Endothelial cell of umbilical vein (primary cell): ENCODE measurements around the gene CYSLTR1. TPM values are rescaled to one million over a fixed set of nuclear protein-coding genes. Genes with fewer than 3 reads are reported as not detected.

Source experiments
- BruUV-seq: library from RNA; stranded (reverse); fragments of 400-500 nt; replicated peaks from 2 replicates; lab custom pipeline; 2021; lab: Mats Ljungman, UMichigan
- CTCF ChIA-PET: fragments of 300-600, 350-600 bp; sonication (Branson Sonifier 250); formaldehyde crosslinking; loops from one replicate; lab custom pipeline; 2021; ENCODE audit warnings: antibody characterized with exemption, inconsistent platforms; lab: Charles Lee
- POLR2A ChIA-PET: fragments of 300-600, 350-600 bp; sonication (Branson Sonifier 250); formaldehyde crosslinking; loops from one replicate; lab custom pipeline; 2021; ENCODE audit warnings: antibody characterized with exemption, inconsistent platforms; lab: Charles Lee
- DNase-seq: peaks from one replicate; pipeline ENCODE4 v3.0.0-alpha.2; 2011; ENCODE audit warnings: low read depth, low spot score
- FAIRE-seq: peaks from 2 replicates; lab custom pipeline; 2011; peaks lifted over from hg19 to GRCh38; lab: Jason Lieb, UNC
- H2AFZ ChIP-seq: 2 replicates; pipeline ENCODE4 v1.6.0; 2012; ENCODE audit warnings: low read depth, low read length, control low read depth, inconsistent platforms
- H3K27ac ChIP-seq: 2 replicates; pipeline ENCODE4 v1.5.1; 2011; ENCODE audit warnings: low read depth, mild to moderate bottlenecking, control low read depth, low read length, moderate library complexity; ENCODE audit not compliant: insufficient read depth
- H3K27me3 ChIP-seq, 2 experiments: 2 replicates each; pipeline versions ENCODE4 v1.6.0 to v1.6.1; 2011; ENCODE audit warnings: low read length in 2 of 2, mixed read lengths in 1 of 2; ENCODE audit not compliant: control insufficient read depth in 2 of 2, insufficient read depth in 2 of 2
- H3K36me3 ChIP-seq, 2 experiments: 2 replicates in 1 of 2; 3 replicates in 1 of 2; pipeline ENCODE4 v1.5.1; 2011; ENCODE audit warnings: low read length in 2 of 2, mild to moderate bottlenecking in 1 of 2, moderate library complexity in 1 of 2; ENCODE audit not compliant: control insufficient read depth in 2 of 2, insufficient read depth in 2 of 2; ENCODE audit errors: extremely low read depth in 1 of 2
- H3K4me1 ChIP-seq: 3 replicates; pipeline ENCODE4 v1.5.1; 2011; ENCODE audit warnings: mild to moderate bottlenecking, low read length; ENCODE audit not compliant: control insufficient read depth, insufficient read depth; ENCODE audit errors: extremely low read depth
- H3K4me2 ChIP-seq: 2 replicates; pipeline ENCODE4 v1.6.1; 2011; ENCODE audit warnings: low read length, control low read depth, mixed read lengths; ENCODE audit not compliant: insufficient read depth
- H3K4me3 ChIP-seq, 3 experiments: fragments of 200-600 bp in 1 of 3; sonication (generic), shearing (Covaris generic) in 1 of 3; replicated peaks in 1 of 3; 2 replicates each; pipeline ENCODE4 v1.5.1; 2011 to 2016; ENCODE audit warnings: control low read depth in 3 of 3, low read length in 3 of 3, mild to moderate bottlenecking in 2 of 3, inconsistent platforms in 1 of 3, low read depth in 1 of 3, moderate library complexity in 1 of 3; ENCODE audit not compliant: insufficient read depth in 1 of 3
- H3K79me2 ChIP-seq: 2 replicates; pipeline ENCODE4 v1.6.0; 2012; ENCODE audit warnings: low read length, inconsistent platforms; ENCODE audit not compliant: control insufficient read depth, insufficient read depth
- H3K9ac ChIP-seq: replicated peaks from 2 replicates; pipeline ENCODE3; 2011; ENCODE audit warnings: low read length, control low read depth; ENCODE audit not compliant: insufficient read depth; ENCODE audit errors: extremely low read depth
- H3K9me1 ChIP-seq: replicated peaks from 3 replicates; pipeline ENCODE4 v1.6.0; 2011; ENCODE audit warnings: mild to moderate bottlenecking, low read length; ENCODE audit not compliant: control insufficient read depth, insufficient read depth; ENCODE audit errors: extremely low read depth
- H3K9me3 ChIP-seq: replicated peaks from 2 replicates; pipeline ENCODE4 v1.5.1; 2012; ENCODE audit warnings: low read length, inconsistent platforms; ENCODE audit not compliant: control insufficient read depth, insufficient read depth
- H4K20me1 ChIP-seq: replicated peaks from 2 replicates; pipeline ENCODE3; 2011; ENCODE audit warnings: mild to moderate bottlenecking, low read length; ENCODE audit not compliant: control insufficient read depth, insufficient read depth; ENCODE audit errors: extremely low read depth
- EZH2 ChIP-seq: IDR thresholded peaks from 2 replicates; pipeline ENCODE4 v1.6.1; 2012; ENCODE audit warnings: borderline replicate concordance, low read depth, mild to moderate bottlenecking, moderate library complexity, low read length, inconsistent platforms; ENCODE audit not compliant: severe bottlenecking
- FOS ChIP-seq: IDR thresholded peaks from 2 replicates; pipeline ENCODE4 v1.6.1; 2011; ENCODE audit warnings: mild to moderate bottlenecking, low read length, moderate library complexity, borderline replicate concordance; ENCODE audit not compliant: insufficient read depth
- GATA2 ChIP-seq: IDR thresholded peaks from 2 replicates; pipeline ENCODE4 v1.7.0; 2011; ENCODE audit warnings: low read depth, mild to moderate bottlenecking, moderate library complexity, mixed read lengths, low read length; ENCODE audit not compliant: insufficient read length, insufficient read depth
- JUN ChIP-seq: IDR thresholded peaks from 2 replicates; pipeline ENCODE4 v1.6.1; 2011; ENCODE audit warnings: borderline replicate concordance, low read depth; ENCODE audit not compliant: insufficient read length, insufficient read depth
- MYC ChIP-seq: IDR thresholded peaks from one replicate; pipeline ENCODE4 v1.6.1; 2011; ENCODE audit warnings: mild to moderate bottlenecking, low read depth, low read length
- POLR2A ChIP-seq: IDR thresholded peaks from 2 replicates; pipeline ENCODE4 v1.6.1; 2012; ENCODE audit warnings: low read depth, mild to moderate bottlenecking, control low read depth, low read length
- POLR2AphosphoS5 ChIP-seq: IDR thresholded peaks from 2 replicates; pipeline ENCODE4 v1.6.1; 2012; ENCODE audit warnings: low read depth, mild to moderate bottlenecking, control low read depth, low read length, moderate library complexity; ENCODE audit not compliant: insufficient read depth
- dilution Hi-C: fragments of 300-500 bp; cut with MboI; formaldehyde crosslinking; loops from one replicate; pipeline ENCODE4 v1.15.0; 2019; ENCODE audit warnings: low sequenced_read_pairs; ENCODE audit not compliant: extremely low pct_ligation_motif_present
- intact Hi-C: fragments of 100-400 bp; cut with micrococcal nuclease; formaldehyde crosslinking; loops from one replicate; pipeline ENCODE4 v1.10.0; 2022
- polyA plus RNA-seq, 4 experiments: library from polyadenylated mRNA; depleted of rRNA in 3 of 4; stranded (reverse) in 3 of 4; unstranded in 1 of 4; fragments of >200 nt; gene quantifications; 2 replicates each; pipeline versions ENCODE4 v1.2.1 to v1.2.3, GENCODE V29; 2011 to 2012; ENCODE audit warnings: missing spikeins in 1 of 4
- total RNA-seq: library from RNA; stranded (reverse); gene quantifications from 2 replicates; pipeline ENCODE4 v1.2.3, GENCODE V29; 2021
- TF ChIP-seq, protein P1 (sequence below), 2 donors: IDR thresholded peaks; 1 replicate in 1 of 2; 2 replicates in 1 of 2; pipeline ENCODE4 v1.5.1; 2011; ENCODE audit warnings: low read length in 2 of 2, mild to moderate bottlenecking in 2 of 2, moderate library complexity in 2 of 2, control low read depth in 1 of 2, inconsistent platforms in 1 of 2, low read depth in 1 of 2; ENCODE audit not compliant: insufficient read depth in 1 of 2; ENCODE audit errors: extremely low read depth in 1 of 2
- TF ChIP-seq, protein P2 (sequence below): IDR thresholded peaks from 2 replicates; pipeline ENCODE4 v1.6.1; 2011; ENCODE audit not compliant: insufficient read depth, insufficient read length

Gene CYSLTR1
- total and polyA plus RNA-seq, 2 donors (not counting 3 experiments of a cell fraction or from before 2014, with no cell fraction given) = not detected

DNA sequence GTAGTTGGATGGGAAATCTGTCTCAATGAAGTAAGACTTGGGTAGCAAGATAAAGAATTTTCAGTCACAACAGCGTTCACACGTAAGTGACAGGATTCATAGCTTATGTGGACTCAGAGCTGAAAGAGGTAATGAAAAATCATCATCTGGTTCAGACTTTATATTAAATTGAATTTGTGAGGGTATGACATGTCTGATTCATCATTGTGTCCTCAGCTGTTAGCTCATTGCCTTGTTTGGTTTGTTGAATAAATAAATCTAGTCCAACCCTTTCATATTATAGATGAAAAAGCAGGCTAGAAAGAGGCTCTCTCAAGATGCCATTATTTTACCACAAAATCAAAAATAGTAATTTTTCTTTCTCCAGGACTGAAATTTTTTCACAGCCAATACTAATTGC lies 2.7 kb upstream of the CYSLTR1 start:
- H3K9me1 ChIP-seq = no peaks in the 10 kb centered on the region
- intact Hi-C loops (no loop called here), dilution Hi-C loops (no loop called here)
- H3K27ac ChIP-seq = no peak overlapping the region
- no peak for DNase-seq
- no peaks in the 10 kb centered on the region for H3K4me1 ChIP-seq
- no peaks in the 10 kb centered on the region for H3K36me3 ChIP-seq
- no peaks in the 10 kb centered on the region for H3K9me3 ChIP-seq
- H3K4me2 ChIP-seq = no peak overlapping the region
- no peaks in the 10 kb centered on the region for H4K20me1 ChIP-seq
- FAIRE-seq = no peak
- TF ChIP-seq MYC (no peak), FOS (no peak)
- POLR2A ChIA-PET = no interaction called here
- no peaks in the 10 kb centered on the region for H3K79me2 ChIP-seq
- CTCF ChIA-PET = no interaction called here
- H3K9ac ChIP-seq = no peak overlapping the region
- no peak overlapping the region for H2AFZ ChIP-seq
- no peaks in the 10 kb centered on the region for H3K27me3 ChIP-seq
- no peak overlapping the region for H3K4me3 ChIP-seq
- BruUV-seq = no TSS peak

DNA sequence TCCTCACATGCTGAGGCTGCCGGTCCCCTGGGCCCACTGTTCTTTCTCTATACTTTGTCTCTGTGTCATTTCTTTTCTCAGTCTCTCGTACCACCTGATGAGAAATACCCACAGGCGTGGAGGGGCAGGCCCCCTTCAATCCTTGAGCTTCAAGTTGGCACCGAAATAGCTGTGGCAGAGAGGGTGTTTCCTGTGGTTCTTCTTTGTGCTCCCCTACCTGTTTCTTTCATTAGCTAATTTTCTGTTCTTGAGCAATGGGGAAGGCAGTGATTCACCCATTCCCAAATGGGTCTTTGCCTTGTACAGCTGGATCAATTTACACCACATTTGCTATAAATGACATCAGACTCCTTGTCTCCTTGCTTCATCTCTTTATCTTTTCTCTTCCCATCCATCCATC lies 2.1 kb upstream of the CYSLTR1 start:
- FAIRE-seq = no peak

More for the DNA sequence above, 2.1 kb upstream of the CYSLTR1 start:
- Histone ChIP-seq H4K20me1 (no peaks in the 10 kb centered on the region), H2AFZ (no peak overlapping the region), H3K9me3 (no peaks in the 10 kb centered on the region), H3K9ac (no peak overlapping the region), H3K9me1 (no peaks in the 10 kb centered on the region), H3K4me3 (no peak overlapping the region), H3K27ac (no peak overlapping the region), H3K27me3 (no peaks in the 10 kb centered on the region), H3K36me3 (no peaks in the 10 kb centered on the region), H3K79me2 (no peaks in the 10 kb centered on the region), H3K4me2 (no peak overlapping the region), H3K4me1 (no peaks in the 10 kb centered on the region)
- POLR2A ChIA-PET = no interaction called here
- TF ChIP-seq FOS (no peak), GATA2 (no peak), JUN (no peak), MYC (no peak), POLR2A (no peak), EZH2 (no peak), POLR2AphosphoS5 (no peak)
- TF ChIP-seq, protein P1, sequence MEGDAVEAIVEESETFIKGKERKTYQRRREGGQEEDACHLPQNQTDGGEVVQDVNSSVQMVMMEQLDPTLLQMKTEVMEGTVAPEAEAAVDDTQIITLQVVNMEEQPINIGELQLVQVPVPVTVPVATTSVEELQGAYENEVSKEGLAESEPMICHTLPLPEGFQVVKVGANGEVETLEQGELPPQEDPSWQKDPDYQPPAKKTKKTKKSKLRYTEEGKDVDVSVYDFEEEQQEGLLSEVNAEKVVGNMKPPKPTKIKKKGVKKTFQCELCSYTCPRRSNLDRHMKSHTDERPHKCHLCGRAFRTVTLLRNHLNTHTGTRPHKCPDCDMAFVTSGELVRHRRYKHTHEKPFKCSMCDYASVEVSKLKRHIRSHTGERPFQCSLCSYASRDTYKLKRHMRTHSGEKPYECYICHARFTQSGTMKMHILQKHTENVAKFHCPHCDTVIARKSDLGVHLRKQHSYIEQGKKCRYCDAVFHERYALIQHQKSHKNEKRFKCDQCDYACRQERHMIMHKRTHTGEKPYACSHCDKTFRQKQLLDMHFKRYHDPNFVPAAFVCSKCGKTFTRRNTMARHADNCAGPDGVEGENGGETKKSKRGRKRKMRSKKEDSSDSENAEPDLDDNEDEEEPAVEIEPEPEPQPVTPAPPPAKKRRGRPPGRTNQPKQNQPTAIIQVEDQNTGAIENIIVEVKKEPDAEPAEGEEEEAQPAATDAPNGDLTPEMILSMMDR (IDR thresholded peaks at IDR 0.05; ENCODE audit: extremely low read depth in 1 of 2, insufficient read depth in 1 of 2, low read depth in 1 of 2, low read length in 2 of 2) = no peak
- TF ChIP-seq, protein P2, sequence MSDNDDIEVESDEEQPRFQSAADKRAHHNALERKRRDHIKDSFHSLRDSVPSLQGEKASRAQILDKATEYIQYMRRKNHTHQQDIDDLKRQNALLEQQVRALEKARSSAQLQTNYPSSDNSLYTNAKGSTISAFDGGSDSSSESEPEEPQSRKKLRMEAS = no peak
- intact Hi-C loops = no loop called here
- dilution Hi-C loops = no loop called here
- BruUV-seq = no TSS peak
- DNase-seq = no peak
- CTCF ChIA-PET = no interaction called here
